Activated T-cell treated with anti-CD3 and anti-CD28 coated beads, Interleukin-2, amount 50 U/mL, for 24 hours (primary cell): ENCODE data around the gene POLR3A.

Experiments used
- DNase-seq: peaks from one replicate; pipeline ENCODE4 v3.0.0-alpha.2; 2020
- H3K27ac Mint-ChIP-seq: 2 replicates; pipeline ENCODE4 v1.8.0; 2020; ENCODE audit warnings: mild to moderate bottlenecking, mixed read lengths
- H3K27me3 Mint-ChIP-seq: 2 replicates; pipeline ENCODE4 v1.8.0; 2020; ENCODE audit warnings: mixed read lengths
- H3K36me3 Mint-ChIP-seq: 2 replicates; pipeline ENCODE4 v1.8.0; 2020; ENCODE audit warnings: low read depth, mixed read lengths
- H3K4me1 Mint-ChIP-seq: 2 replicates; pipeline ENCODE4 v1.8.0; 2020; ENCODE audit warnings: low read depth, mixed read lengths
- H3K4me3 Mint-ChIP-seq: 2 replicates; pipeline ENCODE4 v1.8.0; 2020; ENCODE audit warnings: mild to moderate bottlenecking, moderate library complexity, mixed read lengths
- H3K9me3 Mint-ChIP-seq: 2 replicates; pipeline ENCODE4 v1.8.0; 2020; ENCODE audit warnings: mixed read lengths

Gene POLR3A

GRCh38 chr10:77969114-77969513 lies 60.2 kb downstream of the POLR3A start:
- Mint-ChIP-seq H3K36me3 (peaks cover 26% of the 10 kb centered on the region), H3K27ac (no peak overlapping the region), H3K4me3 (no peak overlapping the region), H3K9me3 (peaks cover 5% of the 10 kb centered on the region), H3K27me3 (peaks cover 6% of the 10 kb centered on the region), H3K4me1 (peaks cover 21% of the 10 kb centered on the region)
- no peak for DNase-seq

GRCh38 chr10:77967611-77968022 lies 61.7 kb downstream of the POLR3A start:
- H3K27me3 Mint-ChIP-seq: peaks cover 11% of the 10 kb centered on the region

GRCh38 chr10:77965294-77965693 lies 64.0 kb downstream of the POLR3A start:
- DNase-seq: no peak
- Mint-ChIP-seq H3K4me3 (no peak overlapping the region), H3K27ac (no peak overlapping the region), H3K36me3 (peaks cover 7% of the 10 kb centered on the region), H3K9me3 (peaks cover 5% of the 10 kb centered on the region), H3K4me1 (peaks cover 5% of the 10 kb centered on the region), H3K27me3 (peaks cover 11% of the 10 kb centered on the region)

More at GRCh38 chr10:77967611-77968022, 61.7 kb downstream of the POLR3A start:
- no peak for DNase-seq
- H3K4me3 Mint-ChIP-seq: no peak overlapping the region
- H3K36me3 Mint-ChIP-seq: peaks cover 21% of the 10 kb centered on the region
- H3K27ac Mint-ChIP-seq: no peak overlapping the region
- peaks cover 5% of the 10 kb centered on the region for H3K9me3 Mint-ChIP-seq
- peaks cover 21% of the 10 kb centered on the region for H3K4me1 Mint-ChIP-seq

GRCh38 chr10:77964811-77965210 lies 64.5 kb downstream of the POLR3A start:
- Mint-ChIP-seq H3K36me3 (peaks cover 7% of the 10 kb centered on the region), H3K4me1 (peaks cover 5% of the 10 kb centered on the region), H3K4me3 (no peak overlapping the region), H3K27ac (no peak overlapping the region), H3K27me3 (peaks cover 11% of the 10 kb centered on the region), H3K9me3 (peaks cover 5% of the 10 kb centered on the region)
- no peak for DNase-seq

GRCh38 chr10:77963901-77964300 lies 65.4 kb downstream of the POLR3A start:
- Mint-ChIP-seq H3K27ac (no peak overlapping the region), H3K36me3 (peaks cover 1% of the 10 kb centered on the region), H3K4me1 (peaks cover 5% of the 10 kb centered on the region), H3K27me3 (peaks cover 14% of the 10 kb centered on the region), H3K4me3 (no peak overlapping the region), H3K9me3 (peaks cover 5% of the 10 kb centered on the region)
- DNase-seq: no peak

GRCh38 chr10:77962350-77963146 lies 66.8 kb downstream of the POLR3A start:
- Mint-ChIP-seq H3K9me3 (peaks cover 5% of the 10 kb centered on the region), H3K27me3 (peaks cover 14% of the 10 kb centered on the region), H3K4me1 (peaks cover 5% of the 10 kb centered on the region), H3K4me3 (no peak overlapping the region), H3K36me3 (no peaks in the 10 kb centered on the region), H3K27ac (no peak overlapping the region)
- DNase-seq: no peak

- Mint-ChIP-seq H3K27ac (no peak overlapping the region), H3K36me3 (no peaks in the 10 kb centered on the region), H3K9me3 (peaks cover 5% of the 10 kb centered on the region)
These were observed 67.6 kb downstream of the POLR3A start for GRCh38 chr10:77961668-77962067.

GRCh38 chr10:77960829-77961329 lies 68.4 kb downstream of the POLR3A start:
- Mint-ChIP-seq H3K36me3 (no peaks in the 10 kb centered on the region), H3K4me3 (no peak overlapping the region), H3K27me3 (peaks cover 14% of the 10 kb centered on the region)

More at GRCh38 chr10:77961668-77962067, 67.6 kb downstream of the POLR3A start:
- DNase-seq: no peak
- peaks cover 14% of the 10 kb centered on the region for H3K27me3 Mint-ChIP-seq
- H3K4me1 Mint-ChIP-seq: peaks cover 5% of the 10 kb centered on the region
- no peak overlapping the region for H3K4me3 Mint-ChIP-seq

GRCh38 chr10:77959887-77960455 lies 69.3 kb downstream of the POLR3A start:
- Mint-ChIP-seq H3K36me3 (no peaks in the 10 kb centered on the region), H3K27ac (no peak overlapping the region), H3K4me1 (peaks cover 1% of the 10 kb centered on the region), H3K9me3 (peaks cover 3% of the 10 kb centered on the region), H3K27me3 (peaks cover 14% of the 10 kb centered on the region), H3K4me3 (no peak overlapping the region)
- DNase-seq: no peak

More at GRCh38 chr10:77960829-77961329, 68.4 kb downstream of the POLR3A start:
- H3K4me1 Mint-ChIP-seq: peaks cover 5% of the 10 kb centered on the region
- no peak overlapping the region for H3K27ac Mint-ChIP-seq
- no peak for DNase-seq
- H3K9me3 Mint-ChIP-seq: peaks cover 5% of the 10 kb centered on the region

- Mint-ChIP-seq H3K9me3 (no peaks in the 10 kb centered on the region), H3K27me3 (peaks cover 11% of the 10 kb centered on the region), H3K36me3 (no peaks in the 10 kb centered on the region), H3K4me1 (no peaks in the 10 kb centered on the region), H3K27ac (no peak overlapping the region), H3K4me3 (no peak overlapping the region)
- DNase-seq: no peak
These were observed 69.9 kb downstream of the POLR3A start for GRCh38 chr10:77959384-77959783.

GRCh38 chr10:77955136-77955535 lies 74.2 kb downstream of the POLR3A start:
- no peak for DNase-seq
- Mint-ChIP-seq H3K4me3 (no peak overlapping the region), H3K27me3 (peaks cover 8% of the 10 kb centered on the region), H3K4me1 (no peaks in the 10 kb centered on the region), H3K36me3 (peaks cover 2% of the 10 kb centered on the region), H3K27ac (no peak overlapping the region), H3K9me3 (peaks cover 14% of the 10 kb centered on the region)

- Mint-ChIP-seq H3K36me3 (peaks cover 2% of the 10 kb centered on the region), H3K4me3 (no peak overlapping the region), H3K9me3 (peaks cover 14% of the 10 kb centered on the region), H3K27ac (no peak overlapping the region), H3K4me1 (no peaks in the 10 kb centered on the region), H3K27me3 (peaks cover 28% of the 10 kb centered on the region)
- DNase-seq: no peak
These were observed 80.1 kb downstream of the POLR3A start for GRCh38 chr10:77949167-77949566.

- Mint-ChIP-seq H3K4me1 (peaks cover 5% of the 10 kb centered on the region), H3K36me3 (no peaks in the 10 kb centered on the region), H3K9me3 (peaks cover 6% of the 10 kb centered on the region), H3K27ac (no peak overlapping the region), H3K27me3 (peaks cover 39% of the 10 kb centered on the region), H3K4me3 (no peak overlapping the region)
- DNase-seq: no peak
These were observed 83.2 kb downstream of the POLR3A start for GRCh38 chr10:77946084-77946483.

GRCh38 chr10:77944519-77944918 lies 84.8 kb downstream of the POLR3A start:
- Mint-ChIP-seq H3K27me3 (peaks cover 34% of the 10 kb centered on the region), H3K27ac (no peak overlapping the region), H3K4me3 (no peak overlapping the region), H3K9me3 (no peaks in the 10 kb centered on the region), H3K4me1 (peaks cover 5% of the 10 kb centered on the region), H3K36me3 (no peaks in the 10 kb centered on the region)
- no peak for DNase-seq
